ENCODE measurements around the gene SYTL3.

The SYTL3 gene

GRCh38 chr6:158769771-158770432, 120.0 kb downstream of the SYTL3 start:
- no peaks in the 10 kb centered on the region for H3K27me3 ChIP-seq (replicated peaks; ENCODE audit: control insufficient read depth, insufficient read depth, low read length)
- TF ChIP-seq, protein P1, sequence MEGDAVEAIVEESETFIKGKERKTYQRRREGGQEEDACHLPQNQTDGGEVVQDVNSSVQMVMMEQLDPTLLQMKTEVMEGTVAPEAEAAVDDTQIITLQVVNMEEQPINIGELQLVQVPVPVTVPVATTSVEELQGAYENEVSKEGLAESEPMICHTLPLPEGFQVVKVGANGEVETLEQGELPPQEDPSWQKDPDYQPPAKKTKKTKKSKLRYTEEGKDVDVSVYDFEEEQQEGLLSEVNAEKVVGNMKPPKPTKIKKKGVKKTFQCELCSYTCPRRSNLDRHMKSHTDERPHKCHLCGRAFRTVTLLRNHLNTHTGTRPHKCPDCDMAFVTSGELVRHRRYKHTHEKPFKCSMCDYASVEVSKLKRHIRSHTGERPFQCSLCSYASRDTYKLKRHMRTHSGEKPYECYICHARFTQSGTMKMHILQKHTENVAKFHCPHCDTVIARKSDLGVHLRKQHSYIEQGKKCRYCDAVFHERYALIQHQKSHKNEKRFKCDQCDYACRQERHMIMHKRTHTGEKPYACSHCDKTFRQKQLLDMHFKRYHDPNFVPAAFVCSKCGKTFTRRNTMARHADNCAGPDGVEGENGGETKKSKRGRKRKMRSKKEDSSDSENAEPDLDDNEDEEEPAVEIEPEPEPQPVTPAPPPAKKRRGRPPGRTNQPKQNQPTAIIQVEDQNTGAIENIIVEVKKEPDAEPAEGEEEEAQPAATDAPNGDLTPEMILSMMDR (IDR thresholded peaks at IDR 0.05; ENCODE audit: insufficient read depth, low read length, poor library complexity, severe bottlenecking) = no peak
- H3K4me3 ChIP-seq (replicated peaks; ENCODE audit: low read depth, low read length) = no peak overlapping the region
- peaks cover 73% of the 10 kb centered on the region for H3K36me3 ChIP-seq (ENCODE audit: control insufficient read depth, insufficient read depth, low read length)
- no peak for DNase-seq (ENCODE audit: extremely low read depth, insufficient read length)

- Histone ChIP-seq H3K27me3 (replicated peaks; ENCODE audit: control insufficient read depth, insufficient read depth, low read length) (no peaks in the 10 kb centered on the region), H3K4me3 (replicated peaks; ENCODE audit: low read depth, low read length) (no peak overlapping the region), H3K36me3 (ENCODE audit: control insufficient read depth, insufficient read depth, low read length) (peaks cover 71% of the 10 kb centered on the region)
- DNase-seq (ENCODE audit: extremely low read depth, insufficient read length) = no peak
- TF ChIP-seq, protein P1 (IDR thresholded peaks at IDR 0.05; ENCODE audit: insufficient read depth, low read length, poor library complexity, severe bottlenecking) = no peak
Observed at GRCh38 chr6:158770533-158771330, 120.9 kb downstream of the SYTL3 start.

DNA sequence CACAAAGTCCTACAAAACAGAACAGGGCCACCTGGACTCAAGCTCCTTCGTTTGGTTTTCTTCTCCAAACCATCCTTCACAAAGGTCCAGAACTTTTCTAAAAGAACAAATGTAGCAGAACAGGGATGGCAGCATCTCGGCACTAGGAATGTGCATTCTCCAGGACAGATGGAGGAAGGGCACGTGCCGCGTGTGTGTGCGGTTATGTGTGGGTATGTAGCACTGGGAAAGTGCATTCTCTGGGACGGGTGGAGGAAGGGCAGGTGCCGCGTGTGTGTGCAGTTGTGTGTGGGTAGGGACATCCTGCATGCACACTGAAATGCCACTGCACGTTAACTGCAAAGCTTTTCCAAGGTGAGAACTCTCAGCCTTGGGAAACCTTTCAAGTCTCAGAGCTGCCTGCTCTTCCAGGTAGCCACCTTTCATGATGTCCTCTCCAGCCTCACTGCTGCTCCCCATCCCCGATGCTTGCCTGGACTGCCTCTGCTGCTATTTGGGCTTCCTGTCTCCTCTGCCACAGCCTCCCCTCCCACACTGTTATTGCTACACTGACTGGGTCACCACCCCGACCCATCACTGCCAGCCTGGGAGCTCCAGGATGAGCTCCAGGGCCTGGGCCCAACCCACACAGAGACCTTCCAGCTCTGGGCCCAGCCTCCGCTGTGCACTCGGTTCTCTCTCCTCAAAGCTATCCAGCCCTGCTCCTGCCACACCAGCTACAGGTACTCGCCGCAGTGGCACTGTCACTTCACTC, 121.7 kb downstream of the SYTL3 start:
- peaks cover 71% of the 10 kb centered on the region for H3K36me3 ChIP-seq (ENCODE audit: control insufficient read depth, insufficient read depth, low read length)
- TF ChIP-seq, protein P1 (IDR thresholded peaks at IDR 0.05; ENCODE audit: insufficient read depth, low read length, poor library complexity, severe bottlenecking) = no peak
- H3K4me3 ChIP-seq (replicated peaks; ENCODE audit: low read depth, low read length) = no peak overlapping the region
- DNase-seq (ENCODE audit: extremely low read depth, insufficient read length) = no peak
- H3K27me3 ChIP-seq (replicated peaks; ENCODE audit: control insufficient read depth, insufficient read depth, low read length) = no peaks in the 10 kb centered on the region

- Histone ChIP-seq H3K27me3 (replicated peaks; ENCODE audit: control insufficient read depth, insufficient read depth, low read length) (no peaks in the 10 kb centered on the region), H3K4me3 (replicated peaks; ENCODE audit: low read depth, low read length) (no peak overlapping the region), H3K36me3 (ENCODE audit: control insufficient read depth, insufficient read depth, low read length) (peaks cover 71% of the 10 kb centered on the region)
- TF ChIP-seq, protein P1 (IDR thresholded peaks at IDR 0.05; ENCODE audit: insufficient read depth, low read length, poor library complexity, severe bottlenecking) = no peak
- DNase-seq (ENCODE audit: extremely low read depth, insufficient read length) = no peak
Observed at GRCh38 chr6:158772172-158772571, 122.3 kb downstream of the SYTL3 start.

- TF ChIP-seq, protein P1 (IDR thresholded peaks at IDR 0.05; ENCODE audit: insufficient read depth, low read length, poor library complexity, severe bottlenecking) = no peak
- peaks cover 68% of the 10 kb centered on the region for H3K36me3 ChIP-seq (ENCODE audit: control insufficient read depth, insufficient read depth, low read length)
- H3K27me3 ChIP-seq (replicated peaks; ENCODE audit: control insufficient read depth, insufficient read depth, low read length) = no peaks in the 10 kb centered on the region
- no peak overlapping the region for H3K4me3 ChIP-seq (replicated peaks; ENCODE audit: low read depth, low read length)
- DNase-seq (ENCODE audit: extremely low read depth, insufficient read length) = no peak
Observed at GRCh38 chr6:158772851-158773371, 123.1 kb downstream of the SYTL3 start.

All from GM06990 (cell line).